GM12872 (cell line): ENCODE measurements around the gene LRRC8C.

Source experiments
- CTCF ChIP-seq: IDR thresholded peaks from 3 replicates; pipeline ENCODE4 v1.5.1; 2011; ENCODE audit warnings: low read depth, mild to moderate bottlenecking, low read length, moderate library complexity; ENCODE audit not compliant: insufficient read depth

Gene LRRC8C

GRCh38 chr1:89687254-89687653, 54.3 kb downstream of the LRRC8C start:
- TF ChIP-seq CTCF: no peak

GRCh38 chr1:89688607-89689006, 55.7 kb downstream of the LRRC8C start:
- no peak for TF ChIP-seq CTCF

- TF ChIP-seq CTCF: no peak
Observed at GRCh38 chr1:89689234-89689633, 56.3 kb downstream of the LRRC8C start.

- no peak for TF ChIP-seq CTCF
Observed at GRCh38 chr1:89690595-89690994, 57.7 kb downstream of the LRRC8C start.

- TF ChIP-seq CTCF: no peak
Observed at GRCh38 chr1:89692601-89693521, 59.9 kb downstream of the LRRC8C start.

GRCh38 chr1:89695847-89696246, 62.9 kb downstream of the LRRC8C start:
- no peak for TF ChIP-seq CTCF

- TF ChIP-seq CTCF: no peak
Observed at GRCh38 chr1:89697383-89697782, 64.5 kb downstream of the LRRC8C start.
